ENCODE results near the gene BABAM2. TPM values are rescaled to one million over a fixed set of nuclear protein-coding genes. Genes with fewer than 3 reads are reported as not detected.
"Not testable (repeated sequence)": the region's sequence is repeated elsewhere in the genome, so short reads cannot be mapped to it uniquely, and the experiment has no call there.

Gene BABAM2
- polyA plus RNA-seq, 1 donor, result 21.9 TPM

- no peak for DNase-seq (ENCODE audit: low read depth)
Measured at GRCh38 chr2:28327956-28328922, 437.7 kb downstream of the BABAM2 start.

GRCh38 chr2:28329184-28329583 is 438.7 kb downstream of the BABAM2 start:
- DNase-seq (ENCODE audit: low read depth), result no peak

- DNase-seq (ENCODE audit: low read depth), result not testable (repeated sequence)
Measured at GRCh38 chr2:28330722-28331121, 440.2 kb downstream of the BABAM2 start.

GRCh38 chr2:28331797-28332196 is 441.3 kb downstream of the BABAM2 start:
- not testable (repeated sequence) for DNase-seq (ENCODE audit: low read depth)

GRCh38 chr2:28332696-28333095 is 442.2 kb downstream of the BABAM2 start:
- DNase-seq (ENCODE audit: low read depth), result no peak

- DNase-seq (ENCODE audit: low read depth), result no peak
Measured at GRCh38 chr2:28333606-28334526, 443.3 kb downstream of the BABAM2 start.

GRCh38 chr2:28334527-28334894 is 444.0 kb downstream of the BABAM2 start:
- no peak for DNase-seq (ENCODE audit: low read depth)

GRCh38 chr2:28335265-28335664 is 444.7 kb downstream of the BABAM2 start:
- not testable (repeated sequence) for DNase-seq (ENCODE audit: low read depth)

- no peak for DNase-seq (ENCODE audit: low read depth)
Measured at GRCh38 chr2:28335666-28336065, 445.1 kb downstream of the BABAM2 start.

GRCh38 chr2:28336264-28336980 is 445.9 kb downstream of the BABAM2 start:
- DNase-seq (ENCODE audit: low read depth), result no peak

- DNase-seq (ENCODE audit: low read depth), result no peak
Measured at GRCh38 chr2:28336982-28337627, 446.6 kb downstream of the BABAM2 start.

- peak; percentile 54 for DNase-seq (ENCODE audit: low read depth)
Measured at GRCh38 chr2:28338046-28338817, 447.7 kb downstream of the BABAM2 start.

- no peak for DNase-seq (ENCODE audit: low read depth)
Measured at GRCh38 chr2:28338831-28339321, 448.3 kb downstream of the BABAM2 start.

GRCh38 chr2:28339516-28340175 is 449.1 kb downstream of the BABAM2 start:
- DNase-seq (ENCODE audit: low read depth), result no peak

GRCh38 chr2:28340312-28341202 is 450.0 kb downstream of the BABAM2 start:
- DNase-seq (ENCODE audit: low read depth), result no peak

- DNase-seq (ENCODE audit: low read depth), result no peak
Measured at GRCh38 chr2:28341208-28341891, 450.8 kb downstream of the BABAM2 start.

GRCh38 chr2:28342081-28342967 is 451.8 kb downstream of the BABAM2 start:
- DNase-seq (ENCODE audit: low read depth), result no peak
